GM21825 (cell line): ENCODE data around the gene NF1.

Source experiments
- ATAC-seq: cut with Tn5 transposase; IDR thresholded peaks from one replicate; pipeline ENCODE4 v1.9.1; 2021; ENCODE audit warnings: mild to moderate bottlenecking, moderate library complexity; ENCODE audit not compliant: unreplicated experiment

Gene NF1

DNA sequence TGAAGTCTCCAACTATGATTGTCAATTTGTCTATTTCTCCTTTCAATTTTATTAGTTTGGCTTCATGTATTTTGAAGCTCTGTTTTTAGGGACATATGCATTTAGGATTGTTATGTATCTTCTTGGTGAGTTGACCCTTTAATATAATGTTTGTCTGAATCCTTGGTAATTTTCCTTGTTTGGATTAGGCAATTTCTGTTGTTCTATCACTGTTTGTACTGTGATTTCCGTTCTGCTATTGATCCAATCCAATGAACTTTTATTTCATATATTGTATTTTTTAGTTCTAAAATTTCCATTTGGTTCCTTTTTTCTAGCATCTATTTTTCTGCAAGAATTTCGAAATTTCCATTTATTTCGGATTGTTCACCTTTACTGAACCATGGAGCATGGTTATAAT lies 327.7 kb downstream of the NF1 start:
- ATAC-seq: no peak

DNA sequence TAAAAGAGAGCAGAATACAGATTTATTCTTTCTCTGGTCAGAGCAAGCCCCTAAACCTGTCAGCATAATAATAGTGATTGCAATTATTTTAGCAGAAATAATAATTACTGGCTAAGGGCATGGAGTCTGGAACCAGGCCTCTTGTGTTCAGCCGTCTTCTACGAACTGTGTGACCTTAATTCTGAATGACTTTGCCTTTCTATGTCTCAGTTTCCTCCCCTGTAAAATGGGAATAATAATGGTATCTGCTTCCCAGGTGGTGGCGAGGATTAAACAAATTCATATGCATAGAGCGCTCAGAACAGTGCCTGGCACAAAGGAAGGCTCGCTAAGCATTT lies 330.1 kb downstream of the NF1 start:
- ATAC-seq: no peak

- ATAC-seq: no peak
Measured at GRCh38 chr17:31425282-31426040, 330.7 kb downstream of the NF1 start.
